ENCODE results near the gene CLDN15.

Gene CLDN15

GRCh38 chr7:101251871-101252659, 14.5 kb upstream of the CLDN15 start:
- no peaks in the 10 kb centered on the region for H3K27me3 Mint-ChIP-seq
- ATAC-seq = peak; percentile 100
- H3K4me3 Mint-ChIP-seq = peak overlapping the region; percentile 91 to 97
- DNase-seq = peak; percentile 98 to 99
- H3K9me3 Mint-ChIP-seq = no peaks in the 10 kb centered on the region
- H3K4me1 Mint-ChIP-seq = peaks cover 47% of the 10 kb centered on the region
- H3K27ac Mint-ChIP-seq = peak overlapping the region; percentile 95 to 98

GRCh38 chr7:101250324-101250723, 12.7 kb upstream of the CLDN15 start:
- ATAC-seq (no peak), DNase-seq (no peak)
- H3K27me3 Mint-ChIP-seq = no peaks in the 10 kb centered on the region
- peaks cover 54% of the 10 kb centered on the region for H3K4me1 Mint-ChIP-seq
- no peaks in the 10 kb centered on the region for H3K9me3 Mint-ChIP-seq
- peak overlapping the region in 1 of 2 donors; percentile 49 for H3K27ac Mint-ChIP-seq
- peak overlapping the region; percentile 91 to 97 for H3K4me3 Mint-ChIP-seq

DNA sequence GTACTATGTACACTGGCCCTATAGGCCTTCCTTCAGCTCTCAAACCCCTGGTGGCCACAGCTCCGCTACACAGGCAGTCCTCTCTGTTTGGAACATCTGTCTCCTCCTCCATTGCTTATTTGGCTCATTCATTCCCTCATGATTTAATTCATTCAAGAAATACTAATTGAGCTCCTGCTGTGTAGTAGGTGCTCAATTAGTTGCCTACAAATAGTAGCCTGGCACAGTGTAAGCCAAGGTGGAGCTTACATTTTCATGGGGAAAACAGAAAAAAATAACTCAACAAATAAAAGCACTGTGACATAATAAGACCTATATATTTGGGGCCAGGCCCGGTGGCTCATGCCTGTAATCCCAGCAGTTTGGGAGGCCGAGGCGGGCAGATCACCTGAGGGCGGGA, 10.7 kb upstream of the CLDN15 start:
- DNase-seq (no peak), ATAC-seq (no peak)
- Mint-ChIP-seq H3K4me1 (peaks cover 74% of the 10 kb centered on the region), H3K27ac (no peak overlapping the region), H3K9me3 (no peaks in the 10 kb centered on the region), H3K4me3 (no peak overlapping the region), H3K27me3 (no peaks in the 10 kb centered on the region)

DNA sequence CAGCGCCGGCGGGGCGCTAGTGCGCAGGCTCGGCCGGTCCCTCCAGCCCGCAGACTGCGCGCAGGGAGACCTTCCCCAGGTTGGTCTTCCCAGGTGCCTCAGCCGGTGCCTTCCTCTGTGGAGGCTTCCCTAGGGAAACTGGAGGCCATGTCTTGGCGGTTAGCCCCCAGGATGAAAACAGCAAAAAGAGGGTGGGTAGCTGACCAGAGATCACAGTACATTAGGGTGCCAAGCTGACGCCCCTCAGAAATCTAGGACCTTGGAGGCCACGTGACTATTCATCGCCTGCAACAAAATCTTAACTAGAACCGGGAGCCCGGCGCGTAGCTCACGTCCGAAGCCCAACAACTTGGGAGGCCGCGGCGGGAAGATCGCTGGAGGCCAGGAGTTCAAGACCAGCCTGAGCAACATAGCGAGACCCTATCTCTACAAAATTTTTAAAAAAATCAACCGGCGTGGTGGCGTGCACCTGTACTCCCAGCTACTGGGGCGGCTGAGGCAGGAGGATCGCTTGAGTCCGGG, 7.6 kb upstream of the CLDN15 start:
- Mint-ChIP-seq H3K9me3 (no peaks in the 10 kb centered on the region), H3K27ac (peak overlapping the region in 1 of 2 donors; percentile 99), H3K4me3 (peak overlapping the region; percentile 98), H3K27me3 (no peaks in the 10 kb centered on the region), H3K4me1 (peaks cover 57% of the 10 kb centered on the region)
- no peak for DNase-seq
- ATAC-seq = peak; percentile 0

GRCh38 chr7:101244375-101245146, 7.0 kb upstream of the CLDN15 start, which contains the start of gene FIS1:
FIS1 (minus strand) TSS chr7:101245081; CDS start chr7:101245004, 77 bp downstream.
- H3K27ac Mint-ChIP-seq = peak within 1 kb of the TSS; percentile 98 to 99
- no peaks in the 10 kb centered on the region for H3K9me3 Mint-ChIP-seq
- H3K4me3 Mint-ChIP-seq = peak within 1 kb of the TSS; percentile 98
- peak; percentile 96 for ATAC-seq
- DNase-seq = peak; percentile 93
- H3K27me3 Mint-ChIP-seq = no peaks in the 10 kb centered on the region
- H3K4me1 Mint-ChIP-seq = peaks cover 52% of the 10 kb centered on the region

- Mint-ChIP-seq H3K4me1 (peaks cover 55% of the 10 kb centered on the region), H3K4me3 (peak overlapping the region; percentile 98), H3K9me3 (no peaks in the 10 kb centered on the region), H3K27ac (peak overlapping the region; percentile 98 to 99), H3K27me3 (no peaks in the 10 kb centered on the region)
- DNase-seq (no peak), ATAC-seq (no peak)
Measured at GRCh38 chr7:101243646-101244374, 6.2 kb upstream of the CLDN15 start.

GRCh38 chr7:101241443-101242349, 4.1 kb upstream of the CLDN15 start:
- H3K27me3 Mint-ChIP-seq = no peaks in the 10 kb centered on the region
- peak overlapping the region in 1 of 2 donors; percentile 65 for H3K27ac Mint-ChIP-seq
- ATAC-seq = no peak
- H3K4me3 Mint-ChIP-seq = no peak overlapping the region
- H3K4me1 Mint-ChIP-seq = peaks cover 43% of the 10 kb centered on the region
- no peaks in the 10 kb centered on the region for H3K9me3 Mint-ChIP-seq
- no peak for DNase-seq

- no peak for DNase-seq
- no peaks in the 10 kb centered on the region for H3K27me3 Mint-ChIP-seq
- no peak overlapping the region for H3K4me3 Mint-ChIP-seq
- H3K4me1 Mint-ChIP-seq = peaks cover 43% of the 10 kb centered on the region
- H3K9me3 Mint-ChIP-seq = no peaks in the 10 kb centered on the region
- ATAC-seq = no peak
- no peak overlapping the region for H3K27ac Mint-ChIP-seq
Measured at GRCh38 chr7:101241015-101241363, 3.4 kb upstream of the CLDN15 start.

DNA sequence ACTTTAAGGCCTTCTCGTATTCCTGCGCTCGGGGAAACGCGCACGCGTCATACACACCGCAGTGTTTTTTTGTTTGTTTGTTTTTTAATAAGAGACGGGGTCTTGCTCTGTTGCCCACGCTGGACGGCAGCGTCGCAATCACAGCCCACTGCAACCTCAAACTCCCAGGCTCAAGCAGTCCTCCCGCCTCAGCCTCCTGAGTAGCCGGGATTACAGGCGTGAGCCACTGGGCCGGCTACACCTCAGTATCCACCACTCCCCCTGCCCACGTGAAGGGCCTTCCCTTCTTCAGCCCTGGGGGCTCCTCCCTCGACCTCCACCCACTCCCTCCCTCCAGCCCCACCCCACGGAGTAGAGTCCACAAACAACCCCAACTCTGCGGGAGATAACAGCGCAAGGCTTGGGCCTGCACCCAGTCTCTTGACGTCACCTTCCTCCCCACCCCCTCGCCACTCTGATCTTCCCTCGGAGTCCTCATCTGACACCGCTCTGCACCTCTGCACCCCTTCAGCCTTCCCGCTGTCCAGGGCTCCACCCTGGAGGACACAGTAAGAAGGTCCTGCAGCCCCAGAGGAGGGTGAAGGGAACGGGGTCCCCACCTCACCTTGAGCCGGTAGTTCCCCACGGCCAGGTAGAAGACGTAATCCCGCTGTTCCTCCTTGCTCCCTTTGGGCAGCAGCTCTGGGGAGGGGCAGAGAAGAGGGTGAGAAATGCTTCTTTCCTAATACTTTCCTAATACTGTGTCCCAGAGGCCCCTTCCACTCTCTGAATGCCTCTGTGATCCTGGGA, 2.8 kb upstream of the CLDN15 start:
- H3K27ac Mint-ChIP-seq = no peak overlapping the region
- H3K4me3 Mint-ChIP-seq = no peak overlapping the region
- DNase-seq (no peak), ATAC-seq (no peak)
- H3K27me3 Mint-ChIP-seq = no peaks in the 10 kb centered on the region
- H3K9me3 Mint-ChIP-seq = no peaks in the 10 kb centered on the region
- H3K4me1 Mint-ChIP-seq = peaks cover 37% of the 10 kb centered on the region

- H3K27ac Mint-ChIP-seq = no peak overlapping the region
Measured at GRCh38 chr7:101239951-101240220, 2.3 kb upstream of the CLDN15 start.

DNA sequence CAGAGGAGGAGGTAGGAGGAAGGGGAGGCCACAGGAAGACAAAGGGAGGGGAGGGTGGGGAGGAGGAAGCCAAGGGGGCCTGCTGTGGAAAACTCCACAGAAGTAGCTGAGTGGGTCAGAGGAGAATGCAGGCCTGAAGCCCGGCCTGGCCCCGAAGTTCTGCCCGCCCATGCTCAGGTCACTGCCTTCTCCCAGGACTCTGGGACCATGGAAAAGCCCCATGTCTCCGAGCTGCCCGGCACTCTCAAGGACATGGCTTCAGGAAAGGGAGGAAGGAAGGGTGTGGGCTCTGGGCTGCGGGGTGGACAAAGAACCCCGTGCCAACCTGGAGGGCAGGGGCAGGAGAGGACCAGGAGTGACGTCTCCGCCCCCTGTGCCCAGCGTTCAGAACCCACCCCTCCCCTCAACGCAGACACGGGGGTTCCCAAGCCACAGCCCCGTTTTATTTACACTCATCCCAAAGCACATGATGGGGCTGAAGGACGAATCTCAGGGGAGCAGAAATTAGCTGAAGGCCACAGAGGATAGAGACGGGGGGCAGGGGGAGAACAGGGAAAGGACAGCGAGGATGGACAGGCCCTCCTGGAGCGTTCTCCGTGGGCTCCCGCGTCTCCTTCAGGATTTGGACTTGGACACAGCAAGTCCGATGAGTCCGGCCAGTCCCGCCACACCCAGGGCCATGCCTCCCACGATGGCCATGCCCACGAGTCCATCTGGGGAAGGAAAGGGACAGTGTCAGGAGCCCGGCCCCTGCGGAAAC, 1.8 kb upstream of the CLDN15 start:
- Mint-ChIP-seq H3K4me1 (peaks cover 27% of the 10 kb centered on the region), H3K27me3 (no peaks in the 10 kb centered on the region), H3K4me3 (no peak overlapping the region), H3K27ac (no peak overlapping the region), H3K9me3 (no peaks in the 10 kb centered on the region)
- no peak for ATAC-seq
- DNase-seq = no peak

More at GRCh38 chr7:101239951-101240220, 2.3 kb upstream of the CLDN15 start:
- no peak for ATAC-seq
- Mint-ChIP-seq H3K4me3 (no peak overlapping the region), H3K9me3 (no peaks in the 10 kb centered on the region), H3K4me1 (peaks cover 32% of the 10 kb centered on the region), H3K27me3 (no peaks in the 10 kb centered on the region)
- no peak for DNase-seq

- H3K4me1 Mint-ChIP-seq = peaks cover 19% of the 10 kb centered on the region
- ATAC-seq = no peak
- no peak for DNase-seq
- no peak overlapping the region for H3K4me3 Mint-ChIP-seq
- H3K9me3 Mint-ChIP-seq = no peaks in the 10 kb centered on the region
- H3K27me3 Mint-ChIP-seq = no peaks in the 10 kb centered on the region
- peak overlapping the region in 1 of 2 donors; percentile 94 for H3K27ac Mint-ChIP-seq
Measured at GRCh38 chr7:101238226-101239182, 902 bp upstream of the CLDN15 start.
